ENCODE measurements around the gene SHISA9. TPM values are rescaled to one million over a fixed set of nuclear protein-coding genes. Genes with fewer than 3 reads are reported as not detected.

Gene SHISA9
- total RNA-seq, 4 donors from 2014 or later = 3.6 to 10.8 (median 4.6) TPM

DNA sequence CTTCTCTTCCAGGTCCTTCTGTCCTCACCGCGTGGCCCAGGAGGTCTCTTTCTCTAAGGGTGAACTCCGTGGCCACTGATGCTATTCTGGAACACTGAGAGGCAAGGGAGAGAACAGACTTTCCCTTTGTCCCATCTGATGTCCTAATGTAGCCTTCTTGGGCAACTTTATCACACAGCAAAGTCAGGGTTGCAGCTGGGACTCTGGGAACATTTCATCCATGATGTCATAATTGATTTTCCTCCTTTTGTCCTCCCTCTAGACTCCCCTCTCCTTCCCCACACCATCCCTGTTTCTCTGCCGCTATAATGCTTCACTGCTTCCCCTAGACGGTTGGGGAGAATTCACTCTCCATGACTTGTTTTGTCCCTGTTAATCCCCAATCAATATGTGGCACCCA lies 201.0 kb downstream of the SHISA9 start:
- TF ChIP-seq, protein P1, sequence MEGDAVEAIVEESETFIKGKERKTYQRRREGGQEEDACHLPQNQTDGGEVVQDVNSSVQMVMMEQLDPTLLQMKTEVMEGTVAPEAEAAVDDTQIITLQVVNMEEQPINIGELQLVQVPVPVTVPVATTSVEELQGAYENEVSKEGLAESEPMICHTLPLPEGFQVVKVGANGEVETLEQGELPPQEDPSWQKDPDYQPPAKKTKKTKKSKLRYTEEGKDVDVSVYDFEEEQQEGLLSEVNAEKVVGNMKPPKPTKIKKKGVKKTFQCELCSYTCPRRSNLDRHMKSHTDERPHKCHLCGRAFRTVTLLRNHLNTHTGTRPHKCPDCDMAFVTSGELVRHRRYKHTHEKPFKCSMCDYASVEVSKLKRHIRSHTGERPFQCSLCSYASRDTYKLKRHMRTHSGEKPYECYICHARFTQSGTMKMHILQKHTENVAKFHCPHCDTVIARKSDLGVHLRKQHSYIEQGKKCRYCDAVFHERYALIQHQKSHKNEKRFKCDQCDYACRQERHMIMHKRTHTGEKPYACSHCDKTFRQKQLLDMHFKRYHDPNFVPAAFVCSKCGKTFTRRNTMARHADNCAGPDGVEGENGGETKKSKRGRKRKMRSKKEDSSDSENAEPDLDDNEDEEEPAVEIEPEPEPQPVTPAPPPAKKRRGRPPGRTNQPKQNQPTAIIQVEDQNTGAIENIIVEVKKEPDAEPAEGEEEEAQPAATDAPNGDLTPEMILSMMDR (IDR thresholded peaks at IDR 0.05) = no peak
- peak in 1 of 2 donors; percentile 43 for TF ChIP-seq POLR2AphosphoS5 (IDR thresholded peaks at IDR 0.05)
- no peak for DNase-seq (ENCODE audit: extremely low spot score)
- Histone ChIP-seq H3K27me3 (no peaks in the 10 kb centered on the region), H3K4me3 (no peak overlapping the region), H3K27ac (replicated peaks in 1 of 4) (peak overlapping the region in 2 of 4 donors; percentile 38 to 57), H3K4me1 (no peaks in the 10 kb centered on the region), H3K9me3 (peaks cover 0 to 9% (median 3%) of the 10 kb centered on the region in 4 donors), H3K36me3 (no peaks in the 10 kb centered on the region)
- intact Hi-C loops (cut with DNase I) = no loop called here
- 84% methylated on average over 5 of the region's 5 CpGs for WGBS

- 95% methylated on average over 6 of the region's 6 CpGs for WGBS
- intact Hi-C loops (cut with DNase I) = no loop called here
- no peak overlapping the region for H3K27ac ChIP-seq (replicated peaks in 1 of 4)
Measured at GRCh38 chr16:13103831-13104530, 202.6 kb downstream of the SHISA9 start.

DNA sequence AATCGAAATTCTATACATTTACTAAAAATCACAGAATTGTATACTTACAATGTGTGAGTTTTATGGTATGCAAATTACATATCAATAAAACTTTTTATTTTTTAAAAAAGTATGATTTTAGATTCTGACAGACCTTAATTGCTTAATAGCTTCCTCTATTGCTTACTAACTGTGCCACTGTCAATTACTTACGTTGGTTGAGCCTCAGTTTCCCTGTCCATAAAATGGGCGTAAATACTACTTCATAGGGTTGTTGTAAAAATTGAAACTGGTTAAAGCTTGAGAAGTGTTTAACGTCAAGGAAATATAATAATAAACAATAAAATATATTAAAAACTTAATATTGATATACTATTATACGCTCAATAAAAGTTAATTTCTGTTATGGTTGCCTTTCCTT lies 203.4 kb downstream of the SHISA9 start:
- intact Hi-C loops (cut with DNase I) = no loop called here
- Histone ChIP-seq H3K27ac (replicated peaks in 1 of 4) (no peak overlapping the region), H3K4me3 (no peak overlapping the region), H3K27me3 (no peaks in the 10 kb centered on the region), H3K36me3 (no peaks in the 10 kb centered on the region), H3K9me3 (peaks cover 0 to 9% (median 3%) of the 10 kb centered on the region in 4 donors), H3K4me1 (peaks cover 0 to 2% (median 0%) of the 10 kb centered on the region in 4 donors)
- no peak for DNase-seq (ENCODE audit: extremely low spot score)
- no peak for TF ChIP-seq POLR2A (IDR thresholded peaks at IDR 0.05; ENCODE audit: low read depth)
- no peak for TF ChIP-seq EP300 (IDR thresholded peaks at IDR 0.05)
- TF ChIP-seq POLR2AphosphoS5 (IDR thresholded peaks at IDR 0.05) = no peak
- TF ChIP-seq, protein P1 (IDR thresholded peaks at IDR 0.05) = no peak
- 67% methylated on average over 5 of the region's 5 CpGs for WGBS

More at GRCh38 chr16:13103831-13104530, 202.6 kb downstream of the SHISA9 start:
- no peaks in the 10 kb centered on the region for H3K27me3 ChIP-seq
- no peak overlapping the region for H3K4me3 ChIP-seq
- no peaks in the 10 kb centered on the region for H3K36me3 ChIP-seq
- TF ChIP-seq EP300 (IDR thresholded peaks at IDR 0.05) = no peak
- TF ChIP-seq POLR2A (IDR thresholded peaks at IDR 0.05; ENCODE audit: low read depth) = no peak
- TF ChIP-seq, protein P1 (IDR thresholded peaks at IDR 0.05) = no peak
- no peak for TF ChIP-seq POLR2AphosphoS5 (IDR thresholded peaks at IDR 0.05)
- no peak for DNase-seq (ENCODE audit: extremely low spot score)
- no peaks in the 10 kb centered on the region for H3K4me1 ChIP-seq
- H3K9me3 ChIP-seq = peaks cover 0 to 9% (median 3%) of the 10 kb centered on the region in 4 donors

GRCh38 chr16:13105427-13105826 lies 204.0 kb downstream of the SHISA9 start:
- no peak overlapping the region for H3K4me3 ChIP-seq
- H3K9me3 ChIP-seq = peaks cover 0 to 9% (median 3%) of the 10 kb centered on the region in 4 donors
- intact Hi-C loops (cut with DNase I) = no loop called here
- TF ChIP-seq POLR2A (IDR thresholded peaks at IDR 0.05; ENCODE audit: low read depth) = no peak
- TF ChIP-seq, protein P1 (IDR thresholded peaks at IDR 0.05) = no peak
- TF ChIP-seq EP300 (IDR thresholded peaks at IDR 0.05) = no peak
- TF ChIP-seq POLR2AphosphoS5 (IDR thresholded peaks at IDR 0.05) = no peak
- H3K27me3 ChIP-seq = no peaks in the 10 kb centered on the region
- no peak for DNase-seq (ENCODE audit: extremely low spot score)
- H3K27ac ChIP-seq (replicated peaks in 1 of 4) = no peak overlapping the region
- no peaks in the 10 kb centered on the region for H3K36me3 ChIP-seq
- WGBS = 86% methylated on average over 5 of the region's 5 CpGs
- H3K4me1 ChIP-seq = peaks cover 0 to 9% (median 3%) of the 10 kb centered on the region in 4 donors

Data from esophagus muscularis mucosa (tissue), 4 donors.